Lung (tissue), 12 donors: Measurements from ENCODE around the gene RPTN. TPM values are rescaled to one million over a fixed set of nuclear protein-coding genes. Genes with fewer than 3 reads are reported as not detected.

Source experiments
- ATAC-seq: fragments of 200-7000 bp; cut with Tn5 transposase; one replicate; pipeline ENCODE4 v1.9.1; 2020; ENCODE audit warnings: moderate number of reproducible peaks; ENCODE audit not compliant: insufficient read depth, low FRiP score
- DNase-seq, 3 donors: peaks; one replicate each; pipeline ENCODE4 v3.0.0-alpha.2; 2013 to 2017
- H3K27ac ChIP-seq, 2 donors: one replicate each; pipeline ENCODE4 v1.5.1; 2013; ENCODE audit warnings: mild to moderate bottlenecking in 2 of 2, moderate library complexity in 2 of 2, control low read depth in 1 of 2, inconsistent platforms in 1 of 2, low read depth in 1 of 2, low read length in 1 of 2
- H3K27me3 ChIP-seq, 3 donors: one replicate each; pipeline ENCODE4 v1.5.1; 2013; ENCODE audit warnings: low read length in 2 of 3; ENCODE audit not compliant: control insufficient read depth in 3 of 3, insufficient read depth in 3 of 3
- H3K36me3 ChIP-seq, 4 donors: one replicate each; pipeline ENCODE4 v1.5.1; 2013; ENCODE audit warnings: low read length in 4 of 4, mild to moderate bottlenecking in 1 of 4, moderate library complexity in 1 of 4; ENCODE audit not compliant: control insufficient read depth in 4 of 4, insufficient read depth in 4 of 4
- H3K4me1 ChIP-seq, 5 donors: one replicate each; pipeline ENCODE4 v1.5.1; 2013; ENCODE audit warnings: low read length in 5 of 5, mild to moderate bottlenecking in 2 of 5, moderate library complexity in 1 of 5; ENCODE audit not compliant: control insufficient read depth in 5 of 5, insufficient read depth in 5 of 5
- H3K4me3 ChIP-seq: one replicate; pipeline ENCODE4 v1.5.1; 2013; ENCODE audit warnings: mild to moderate bottlenecking, control low read depth, moderate library complexity
- H3K9ac ChIP-seq, 2 donors: one replicate each; pipeline ENCODE4 v1.5.1; 2013; ENCODE audit warnings: low read length in 2 of 2, control low read depth in 1 of 2; ENCODE audit not compliant: insufficient read depth in 1 of 2
- H3K9me3 ChIP-seq, 4 donors: one replicate each; pipeline ENCODE4 v1.5.1; 2013; ENCODE audit warnings: low read length in 3 of 4, mild to moderate bottlenecking in 1 of 4, moderate library complexity in 1 of 4; ENCODE audit not compliant: control insufficient read depth in 4 of 4, insufficient read depth in 3 of 4
- WGBS, 2 donors: extraction: QIAGEN DNeasy Blood & Tissue Kit; methylation state at CpG; one replicate each; pipeline ENCODE4 v1.1.7; 2013; 5-methylcytosine and 5-hydroxymethylcytosine counted together
- polyA plus RNA-seq, 2 donors: library from polyadenylated mRNA; stranded (reverse); fragments of 200-250 nt; gene quantifications; one replicate each; pipeline ENCODE4 v1.2.1, GENCODE V29; 2013
- total RNA-seq, 2 donors: library from RNA; depleted of rRNA in 1 of 2; stranded (reverse); fragments of >200 nt in 1 of 2; gene quantifications; one replicate each; pipeline ENCODE4 v1.2.1, GENCODE V29; 2014 to 2021
- TF ChIP-seq, protein P1 (sequence below): IDR thresholded peaks from 2 replicates; pipeline ENCODE4 v1.5.1; 2012; ENCODE audit warnings: mild to moderate bottlenecking; ENCODE audit errors: control extremely low read depth, extremely low read depth
- donor health status: control.
- donor health status: control.
- donor health status: Bipolar disorder and iron deficiency.
- donor health status: healthy.
- donor health status: DM: yes; HTN: yes; CAD: no.

RPTN gene
- total and polyA plus RNA-seq, 4 donors = not detected

DNA sequence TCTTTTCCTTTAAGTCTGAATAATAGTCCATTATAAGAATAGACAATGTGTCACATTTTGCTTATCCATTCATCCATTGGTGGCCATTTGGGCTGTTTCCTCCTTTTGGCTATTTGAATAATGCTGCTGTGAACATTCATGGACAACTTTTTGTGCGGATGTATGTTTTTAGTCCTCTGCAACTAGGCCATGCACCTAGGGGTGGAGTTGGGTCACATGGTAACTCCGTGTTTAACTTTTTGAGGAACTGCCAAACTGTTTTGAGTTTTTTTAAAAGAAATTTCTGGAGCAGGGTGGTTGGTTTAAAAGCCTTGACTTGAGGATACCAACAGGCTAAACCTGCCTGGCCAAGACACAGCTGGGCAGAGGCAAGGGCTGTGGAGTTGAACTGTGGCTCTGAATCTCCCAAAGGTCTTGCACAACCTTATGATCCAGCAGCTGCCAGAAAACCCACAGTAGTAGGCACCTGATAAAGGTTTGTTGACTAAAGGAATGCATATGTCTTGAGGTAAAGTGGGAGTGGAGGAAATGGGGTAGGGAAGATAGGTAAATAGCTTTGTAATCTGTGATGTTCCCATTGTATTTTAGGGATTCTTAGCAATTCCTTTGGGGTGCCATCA, 5.6 kb upstream of the RPTN start:
- Histone ChIP-seq H3K27me3 (no peaks in the 10 kb centered on the region), H3K9ac (no peak overlapping the region), H3K9me3 (no peaks in the 10 kb centered on the region), H3K4me1 (peaks cover 0 to 5% (median 0%) of the 10 kb centered on the region in 5 donors), H3K4me3 (no peak overlapping the region), H3K36me3 (no peaks in the 10 kb centered on the region), H3K27ac (no peak overlapping the region)
- no peak for DNase-seq
- no peak for ATAC-seq
- TF ChIP-seq, protein P1, sequence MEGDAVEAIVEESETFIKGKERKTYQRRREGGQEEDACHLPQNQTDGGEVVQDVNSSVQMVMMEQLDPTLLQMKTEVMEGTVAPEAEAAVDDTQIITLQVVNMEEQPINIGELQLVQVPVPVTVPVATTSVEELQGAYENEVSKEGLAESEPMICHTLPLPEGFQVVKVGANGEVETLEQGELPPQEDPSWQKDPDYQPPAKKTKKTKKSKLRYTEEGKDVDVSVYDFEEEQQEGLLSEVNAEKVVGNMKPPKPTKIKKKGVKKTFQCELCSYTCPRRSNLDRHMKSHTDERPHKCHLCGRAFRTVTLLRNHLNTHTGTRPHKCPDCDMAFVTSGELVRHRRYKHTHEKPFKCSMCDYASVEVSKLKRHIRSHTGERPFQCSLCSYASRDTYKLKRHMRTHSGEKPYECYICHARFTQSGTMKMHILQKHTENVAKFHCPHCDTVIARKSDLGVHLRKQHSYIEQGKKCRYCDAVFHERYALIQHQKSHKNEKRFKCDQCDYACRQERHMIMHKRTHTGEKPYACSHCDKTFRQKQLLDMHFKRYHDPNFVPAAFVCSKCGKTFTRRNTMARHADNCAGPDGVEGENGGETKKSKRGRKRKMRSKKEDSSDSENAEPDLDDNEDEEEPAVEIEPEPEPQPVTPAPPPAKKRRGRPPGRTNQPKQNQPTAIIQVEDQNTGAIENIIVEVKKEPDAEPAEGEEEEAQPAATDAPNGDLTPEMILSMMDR = no peak
- 50 to 64% methylated on average over 2 of the region's 2 CpGs for WGBS, 2 donors

DNA sequence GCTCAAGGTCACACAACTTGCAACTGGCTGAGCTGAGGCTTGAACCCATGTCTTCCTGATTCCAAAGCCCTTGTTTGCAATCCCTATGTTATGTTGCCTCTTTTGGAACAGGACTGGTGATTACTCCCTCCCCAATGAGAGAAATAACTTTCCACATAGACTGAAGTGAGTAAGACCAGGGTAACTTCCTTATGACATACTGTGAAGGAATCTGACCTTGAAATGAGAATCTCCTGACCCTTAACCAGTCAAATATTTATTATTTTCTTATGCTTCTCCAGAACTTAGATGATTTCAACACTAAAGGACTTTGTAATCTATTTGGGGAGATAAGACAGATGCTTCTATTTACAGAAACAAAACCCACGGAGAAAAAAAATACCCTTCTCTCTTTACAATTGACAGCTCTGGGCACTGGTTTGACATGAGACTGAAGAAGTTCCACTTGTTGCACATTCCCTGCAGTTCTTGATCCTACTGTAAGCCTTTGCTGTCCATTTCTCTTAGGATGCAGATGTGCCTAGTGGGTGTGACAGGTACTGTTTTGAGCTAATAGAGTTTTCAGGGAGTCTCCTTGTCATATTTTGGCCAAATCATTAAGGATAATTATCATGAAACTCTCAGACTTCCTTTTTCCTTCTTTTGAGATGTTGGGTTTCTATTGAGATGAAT, 3.9 kb upstream of the RPTN start:
- Histone ChIP-seq H3K36me3 (no peaks in the 10 kb centered on the region), H3K9me3 (no peaks in the 10 kb centered on the region), H3K4me3 (no peak overlapping the region), H3K27ac (peak overlapping the region in 1 of 2 donors; percentile 57), H3K4me1 (peaks cover 0 to 2% (median 0%) of the 10 kb centered on the region in 5 donors), H3K27me3 (no peaks in the 10 kb centered on the region), H3K9ac (no peak overlapping the region)
- TF ChIP-seq, protein P1 = no peak
- ATAC-seq = peak; percentile 72
- 36 to 45% methylated on average over 1 of the region's 1 CpG for WGBS, 2 donors
- no peak for DNase-seq

DNA sequence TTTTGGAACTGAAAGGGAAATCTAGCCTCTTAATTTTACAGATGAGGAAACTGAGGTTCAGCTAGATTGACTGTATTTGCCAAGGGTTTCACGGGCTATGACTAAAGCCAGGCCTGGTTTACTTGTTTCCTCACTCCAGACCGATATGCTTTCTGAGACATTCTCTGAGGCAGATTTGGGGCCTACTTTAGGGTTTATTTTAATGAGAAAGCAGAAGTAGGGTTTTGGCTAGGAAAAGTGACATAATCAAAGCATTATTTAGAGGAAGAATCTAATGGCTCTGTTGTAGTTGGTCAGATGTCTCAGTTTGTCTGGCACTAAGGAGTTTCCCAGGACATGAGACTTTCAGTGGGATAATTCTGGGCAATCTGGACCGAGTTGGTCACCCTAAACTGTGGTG, 1.5 kb upstream of the RPTN start:
- Histone ChIP-seq H3K27me3 (no peaks in the 10 kb centered on the region), H3K36me3 (no peaks in the 10 kb centered on the region), H3K9ac (no peak overlapping the region), H3K4me1 (no peaks in the 10 kb centered on the region), H3K9me3 (no peaks in the 10 kb centered on the region), H3K27ac (no peak overlapping the region), H3K4me3 (no peak overlapping the region)
- 42 to 57% methylated on average over 3 of the region's 3 CpGs for WGBS, 2 donors
- TF ChIP-seq, protein P1 = no peak
- no peak for DNase-seq
- no peak for ATAC-seq
